Brain microvascular endothelial cell (primary cell): Measurements from ENCODE around the gene TCF19.

Source experiments
- DNase-seq: peaks from one replicate; pipeline ENCODE4 v3.0.0-alpha.2; 2020
- H3K27ac ChIP-seq: fragments of 250-450 bp; sonication (Bioruptor Pico); 2 replicates; pipeline ENCODE4 v1.5.1; 2020; ENCODE audit warnings: mild to moderate bottlenecking, moderate library complexity
- H3K27me3 ChIP-seq: fragments of 250-450 bp; sonication (Bioruptor Pico); replicated peaks from 2 replicates; pipeline ENCODE4 v1.5.1; 2020; ENCODE audit warnings: mild to moderate bottlenecking
- H3K36me3 ChIP-seq: fragments of 250-450 bp; sonication (Bioruptor Pico); replicated peaks from 2 replicates; pipeline ENCODE4 v1.5.1; 2020; ENCODE audit warnings: mild to moderate bottlenecking
- H3K4me3 ChIP-seq: 2 replicates; pipeline ENCODE4 v1.5.1; 2011; ENCODE audit warnings: low read depth, mild to moderate bottlenecking, control low read depth, low read length, moderate library complexity
- CTCF ChIP-seq: IDR thresholded peaks from 2 replicates; pipeline ENCODE4 v1.5.1; 2011; ENCODE audit warnings: low read depth, mild to moderate bottlenecking, moderate library complexity, low read length, control low read depth, inconsistent platforms; ENCODE audit errors: missing control alignments
- in situ Hi-C: cut with HindIII; loops from 2 replicates; pipeline ENCODE4 v1.10.0; 2017; ENCODE audit warnings: low sequenced_read_pairs, low pct_ligation_motif_present

TCF19 gene

GRCh38 chr6:31202259-31203166 lies 44.1 kb downstream of the TCF19 start:
- no peak for DNase-seq
- Histone ChIP-seq H3K27me3 (no peaks in the 10 kb centered on the region), H3K27ac (no peak overlapping the region), H3K36me3 (no peaks in the 10 kb centered on the region), H3K4me3 (no peak overlapping the region)
- no peak for TF ChIP-seq CTCF
- in situ Hi-C loops = no loop called here

GRCh38 chr6:31203345-31203979 lies 45.1 kb downstream of the TCF19 start:
- peak overlapping the region; percentile 64 for H3K27ac ChIP-seq
- TF ChIP-seq CTCF = no peak
- H3K27me3 ChIP-seq = no peaks in the 10 kb centered on the region
- in situ Hi-C loops = no loop called here
- DNase-seq = peak; percentile 64
- no peaks in the 10 kb centered on the region for H3K36me3 ChIP-seq
- H3K4me3 ChIP-seq = peak overlapping the region; percentile 13

GRCh38 chr6:31204751-31205145 lies 46.4 kb downstream of the TCF19 start:
- H3K4me3 ChIP-seq = no peak overlapping the region
- no peak for TF ChIP-seq CTCF
- in situ Hi-C loops = no loop called here
- no peak overlapping the region for H3K27ac ChIP-seq
- H3K36me3 ChIP-seq = no peaks in the 10 kb centered on the region
- DNase-seq = no peak
- no peaks in the 10 kb centered on the region for H3K27me3 ChIP-seq

- DNase-seq = no peak
- H3K4me3 ChIP-seq = no peak overlapping the region
- no peak for TF ChIP-seq CTCF
Measured at GRCh38 chr6:31205638-31206037, 47.2 kb downstream of the TCF19 start.

GRCh38 chr6:31208506-31208905 lies 50.1 kb downstream of the TCF19 start:
- Histone ChIP-seq H3K4me3 (no peak overlapping the region), H3K27ac (no peak overlapping the region), H3K36me3 (no peaks in the 10 kb centered on the region), H3K27me3 (no peaks in the 10 kb centered on the region)
- in situ Hi-C loops = no loop called here
- DNase-seq = no peak
- no peak for TF ChIP-seq CTCF

More at GRCh38 chr6:31205638-31206037, 47.2 kb downstream of the TCF19 start:
- H3K27me3 ChIP-seq = no peaks in the 10 kb centered on the region
- no peaks in the 10 kb centered on the region for H3K36me3 ChIP-seq
- H3K27ac ChIP-seq = no peak overlapping the region
- in situ Hi-C loops = no loop called here
